Measurements from ENCODE around the gene SERF2.
"Not testable (repeated sequence)": the region's sequence is repeated elsewhere in the genome, so short reads cannot be mapped to it uniquely, and the experiment has no call there.

Gene SERF2

DNA sequence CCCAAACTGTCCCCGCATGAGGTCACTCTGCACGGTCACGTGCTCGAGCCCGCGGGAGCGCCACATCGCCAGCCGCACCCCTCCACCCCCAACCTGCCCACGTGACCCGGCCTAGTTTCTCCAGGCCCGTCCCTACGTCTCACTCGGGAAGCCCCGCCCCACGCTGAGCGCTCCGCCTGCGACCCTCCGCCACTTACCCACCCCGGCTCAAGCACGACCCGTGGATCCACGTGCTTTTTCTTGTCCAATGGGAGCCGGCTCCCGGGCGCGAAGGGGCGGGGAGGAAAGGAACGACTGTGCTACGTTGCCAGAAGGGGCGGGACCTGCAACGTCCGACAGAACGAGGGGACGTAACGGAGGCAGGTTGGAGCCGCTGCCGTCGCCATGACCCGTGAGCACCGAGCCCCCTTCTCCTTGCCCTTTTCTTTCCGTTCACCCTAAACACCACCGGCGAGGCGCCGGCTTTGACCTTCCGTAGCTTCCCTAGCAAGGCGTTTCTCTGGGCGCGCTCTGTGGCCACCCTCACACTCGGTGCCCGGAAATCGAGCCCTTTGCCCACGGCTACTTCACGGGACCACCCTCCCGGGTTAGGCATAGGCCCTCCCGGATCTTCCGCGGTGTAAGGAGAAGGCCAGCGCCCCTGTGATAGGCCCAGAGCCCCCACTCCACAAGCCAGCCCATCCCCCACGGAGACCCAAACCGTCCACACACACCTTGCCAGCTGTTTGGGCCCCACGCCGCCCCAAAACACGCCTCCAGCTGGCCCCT lies at the start of gene SERF2:
Gene SERF2 (plus strand): TSS at position 328 of the 768 bp plus-strand sequence. CDS start 57 bp downstream, at position 385.
- DNase-seq = peak; percentile 96

DNA sequence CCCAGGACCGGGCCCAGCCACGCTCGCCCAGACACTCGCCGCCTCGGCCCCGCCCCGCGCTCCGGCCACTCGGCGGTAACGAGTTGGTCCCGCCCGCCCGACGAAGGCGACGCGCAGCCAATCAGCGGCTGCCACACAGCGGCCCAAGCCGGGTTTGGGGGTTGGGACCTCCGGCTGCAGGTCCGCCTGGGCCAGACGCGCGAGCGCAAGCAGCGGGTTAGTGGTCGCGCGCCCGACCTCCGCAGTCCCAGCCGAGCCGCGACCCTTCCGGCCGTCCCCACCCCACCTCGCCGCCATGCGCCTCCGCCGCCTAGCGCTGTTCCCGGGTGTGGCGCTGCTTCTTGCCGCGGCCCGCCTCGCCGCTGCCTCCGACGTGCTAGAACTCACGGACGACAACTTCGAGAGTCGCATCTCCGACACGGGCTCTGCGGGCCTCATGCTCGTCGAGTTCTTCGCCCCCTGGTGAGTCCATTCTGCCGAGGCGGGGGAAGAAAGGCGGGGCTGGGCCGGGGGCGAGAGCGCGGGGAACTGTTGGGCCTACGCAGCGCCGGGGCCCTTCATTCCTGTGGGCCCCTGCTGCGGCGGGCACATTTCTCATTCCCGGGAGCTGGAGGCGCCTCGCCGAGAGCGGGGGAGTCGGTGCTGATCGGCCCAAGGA lies 45.7 kb upstream of the SERF2 start, which contains the start of gene PDIA3:
Gene PDIA3 (plus strand): TSS at position 194 of the 658 bp plus-strand sequence. CDS start 102 bp downstream, at position 296.
- peak; percentile 65 for DNase-seq

GRCh38 chr15:43746903-43747309 lies 45.2 kb upstream of the SERF2 start:
- DNase-seq = not testable (repeated sequence)

DNA sequence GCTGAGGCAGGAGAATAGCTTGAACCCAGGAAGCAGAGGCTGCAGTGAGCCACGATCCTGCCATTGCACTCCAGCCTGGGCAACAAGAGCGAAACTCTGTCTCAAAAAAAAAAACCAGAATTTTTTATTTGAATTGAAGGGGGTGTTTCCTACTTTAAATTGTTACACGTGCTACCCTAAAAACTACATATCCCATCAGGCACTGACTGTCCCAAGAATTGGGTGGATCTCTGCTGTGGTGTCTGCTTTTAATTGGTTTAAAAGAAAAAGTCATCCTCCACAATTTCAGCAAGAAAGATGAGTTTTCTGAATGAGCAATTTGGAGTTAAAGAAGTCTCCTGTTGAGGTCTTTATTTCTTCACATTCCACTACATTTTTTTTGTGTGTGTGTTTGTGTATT lies 43.7 kb upstream of the SERF2 start:
- DNase-seq = no peak

- DNase-seq = no peak
Observed at GRCh38 chr15:43749690-43750345, 42.3 kb upstream of the SERF2 start.

- no peak for DNase-seq
Observed at GRCh38 chr15:43751885-43752284, 40.2 kb upstream of the SERF2 start.

DNA sequence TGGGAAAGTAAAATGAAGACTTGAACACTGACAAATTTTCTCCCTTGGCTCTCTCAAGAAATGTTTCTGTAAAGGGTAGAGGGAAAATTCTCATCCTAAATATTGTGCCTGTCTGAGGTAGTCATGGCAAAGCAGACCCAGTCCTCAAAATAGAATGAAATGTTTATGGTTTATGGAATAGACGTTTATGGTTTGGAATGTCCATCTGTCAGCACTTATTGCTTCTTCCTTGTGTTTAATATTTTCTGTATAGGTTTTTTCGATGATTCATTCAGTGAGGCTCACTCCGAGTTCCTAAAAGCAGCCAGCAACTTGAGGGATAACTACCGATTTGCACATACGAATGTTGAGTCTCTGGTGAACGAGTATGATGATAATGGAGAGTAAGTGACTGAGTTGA lies 29.3 kb upstream of the SERF2 start:
- no peak for DNase-seq

- DNase-seq = no peak
Observed at GRCh38 chr15:43763819-43764446, 28.2 kb upstream of the SERF2 start.

- DNase-seq = no peak
Observed at GRCh38 chr15:43769584-43770228, 22.4 kb upstream of the SERF2 start.

GRCh38 chr15:43771816-43772215 lies 20.3 kb upstream of the SERF2 start:
- no peak for DNase-seq

DNA sequence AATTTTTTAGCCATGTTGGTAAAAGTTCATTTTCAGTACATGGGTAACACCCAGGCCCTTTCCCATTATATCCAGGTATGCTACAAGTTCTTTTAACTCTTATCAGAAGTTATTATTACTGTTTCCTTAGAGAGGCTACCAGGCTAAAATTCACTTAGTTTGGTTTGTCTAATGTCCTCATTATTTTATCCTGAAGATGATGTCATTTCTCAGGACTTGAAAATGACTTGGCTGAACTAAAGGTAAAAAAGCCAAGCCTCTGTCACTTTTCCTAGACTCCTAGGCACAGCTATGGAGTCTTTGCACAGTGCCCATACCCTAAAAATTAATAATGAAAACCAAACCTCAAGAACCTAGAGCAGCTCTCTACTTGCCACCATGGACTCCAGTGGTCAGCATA lies 19.5 kb upstream of the SERF2 start:
- no peak for DNase-seq

DNA sequence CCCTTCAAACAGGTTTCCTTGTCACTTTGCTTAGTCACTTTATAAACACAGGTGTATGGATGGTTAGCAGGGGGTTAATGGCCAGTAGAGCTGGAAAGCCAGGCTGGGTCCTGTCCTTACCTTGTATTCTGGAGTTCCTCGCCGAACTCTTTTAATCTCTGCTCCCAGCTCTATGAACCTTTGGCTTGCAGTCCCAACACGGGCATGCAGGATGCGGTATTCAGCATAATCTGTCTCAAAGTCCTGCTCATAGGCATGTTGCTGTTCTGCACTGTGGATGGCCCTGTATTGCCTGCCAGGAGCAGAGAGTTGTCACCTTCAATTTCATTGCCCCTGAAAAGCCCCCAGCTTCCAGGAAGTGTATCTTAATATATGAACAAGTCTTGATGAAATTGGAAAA lies 18.1 kb upstream of the SERF2 start:
- no peak for DNase-seq

DNA sequence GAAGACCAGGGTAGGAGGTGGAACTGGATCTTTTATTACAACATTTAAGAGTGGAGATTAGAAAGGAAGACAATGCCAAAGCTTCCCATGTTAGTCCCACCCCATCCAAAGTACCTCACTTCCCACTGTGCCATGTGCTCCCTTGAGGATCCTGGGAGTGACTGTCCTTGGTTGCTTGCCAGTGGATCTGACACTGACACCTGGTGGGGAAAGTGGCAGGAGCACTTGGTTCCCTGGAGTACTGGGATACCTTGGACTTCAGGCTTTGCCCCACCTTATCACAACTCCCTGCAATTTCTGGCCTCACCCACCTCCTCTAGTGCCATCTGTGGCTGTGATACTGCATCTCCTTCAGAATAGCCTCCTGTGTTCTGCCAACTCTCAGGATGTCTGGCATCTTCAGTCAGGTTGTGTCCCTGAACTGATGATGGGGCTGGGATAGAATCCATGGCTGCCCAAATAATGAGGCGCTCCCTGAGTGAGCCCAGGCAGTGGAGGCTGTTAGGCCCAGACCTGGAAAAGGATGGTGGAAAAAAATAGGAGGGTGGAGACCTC lies 16.6 kb upstream of the SERF2 start:
- peak; percentile 45 for DNase-seq

DNA sequence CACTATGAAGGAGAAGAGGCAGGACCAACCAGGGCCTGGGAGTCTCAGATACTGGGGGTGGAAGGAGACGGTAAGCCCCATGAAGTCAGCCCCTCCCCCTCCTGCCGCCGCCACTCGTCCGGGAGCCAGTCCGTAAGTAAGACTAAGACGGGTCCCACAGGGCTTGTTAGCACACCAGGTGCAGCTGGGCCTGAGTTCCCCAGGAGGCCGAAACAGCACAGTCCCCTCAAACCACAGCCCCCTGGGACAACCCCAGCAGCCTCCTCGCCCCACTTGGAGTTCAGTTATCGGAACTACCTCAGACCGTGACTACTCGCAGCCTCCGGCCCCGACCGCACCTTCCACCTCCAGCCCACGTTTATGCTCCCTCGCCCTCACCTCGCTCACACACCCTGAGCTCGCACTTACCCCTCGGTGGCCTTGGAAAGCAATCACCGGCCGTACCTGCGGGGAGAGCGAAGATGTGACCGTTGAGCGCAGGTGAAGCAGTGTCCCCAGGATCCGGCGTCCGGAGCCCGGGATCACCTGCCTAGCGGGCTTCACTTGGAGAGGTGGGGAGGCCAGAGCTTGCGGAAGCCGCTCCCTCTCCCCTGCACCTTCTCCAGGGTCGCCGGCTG lies 15.9 kb upstream of the SERF2 start:
- DNase-seq = no peak

DNA sequence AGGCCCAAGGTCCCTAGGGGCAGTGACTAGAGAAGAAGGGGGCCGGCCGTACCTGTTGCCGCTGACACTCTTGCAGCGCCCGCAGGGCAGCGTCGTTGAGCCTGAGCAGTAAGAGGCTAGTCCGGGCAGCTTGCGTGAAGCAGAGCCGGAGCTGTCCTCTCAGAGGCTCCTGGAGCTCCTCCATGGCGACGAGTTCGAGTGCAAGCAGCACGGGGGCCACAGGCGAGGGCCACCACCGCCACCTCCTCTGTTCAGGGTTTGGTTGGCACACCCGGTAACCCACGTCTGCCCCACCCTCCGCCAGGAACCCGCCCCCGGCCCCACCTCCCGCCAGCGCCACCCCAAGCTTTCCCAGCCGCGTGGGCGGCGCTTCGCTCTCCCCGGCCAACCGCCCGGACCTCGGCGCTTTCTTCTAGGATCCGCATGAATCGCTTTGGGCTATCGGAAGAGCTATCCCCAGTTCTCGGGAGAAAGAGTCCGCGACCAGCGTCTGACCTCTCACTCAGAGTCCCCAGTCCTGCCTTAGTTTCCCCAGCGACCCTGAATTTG lies 15.3 kb upstream of the SERF2 start, which contains the start of gene ELL3:
Gene ELL3 (minus strand): TSS at position 249 of the 549 bp plus-strand sequence. CDS start 65 bp downstream, at position 184.
- DNase-seq = peak; percentile 87

GRCh38 chr15:43777267-43777914 lies 14.7 kb upstream of the SERF2 start:
- peak; percentile 87 for DNase-seq

DNA sequence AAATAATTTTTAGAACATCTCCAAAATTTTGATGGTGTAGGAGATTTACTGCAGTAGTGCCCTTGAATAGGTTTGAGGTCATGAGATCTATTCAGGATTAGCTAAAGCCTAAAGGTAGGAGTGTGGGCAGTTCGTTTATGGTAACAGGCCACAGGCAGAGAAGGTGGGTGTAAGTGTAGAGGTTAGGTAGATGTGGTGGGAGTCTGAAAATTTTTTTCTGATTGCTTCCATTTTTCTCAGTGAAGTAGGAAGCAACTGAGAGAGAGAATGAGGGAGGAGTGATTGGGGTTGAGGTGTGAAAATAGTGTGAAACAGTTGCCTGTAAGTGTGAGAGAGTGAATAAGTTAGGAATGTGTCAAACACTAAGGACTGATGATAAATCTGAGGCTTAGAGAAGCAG lies 13.1 kb upstream of the SERF2 start:
- DNase-seq = no peak

- DNase-seq = no peak
Observed at GRCh38 chr15:43789409-43789808, 2.7 kb upstream of the SERF2 start.

- DNase-seq = no peak
Observed at GRCh38 chr15:43792761-43793476, 799 bp downstream of the SERF2 start.

DNA sequence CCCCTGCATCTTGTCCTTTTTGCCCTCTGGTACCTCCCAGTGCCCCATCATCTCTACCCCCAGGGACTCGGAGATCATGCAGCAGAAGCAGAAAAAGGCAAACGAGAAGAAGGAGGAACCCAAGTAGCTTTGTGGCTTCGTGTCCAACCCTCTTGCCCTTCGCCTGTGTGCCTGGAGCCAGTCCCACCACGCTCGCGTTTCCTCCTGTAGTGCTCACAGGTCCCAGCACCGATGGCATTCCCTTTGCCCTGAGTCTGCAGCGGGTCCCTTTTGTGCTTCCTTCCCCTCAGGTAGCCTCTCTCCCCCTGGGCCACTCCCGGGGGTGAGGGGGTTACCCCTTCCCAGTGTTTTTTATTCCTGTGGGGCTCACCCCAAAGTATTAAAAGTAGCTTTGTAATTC lies 1.5 kb downstream of the SERF2 start:
- no peak for DNase-seq
